BLaER1 (cell line): ENCODE results near the gene CR1L.
"Not testable (repeated sequence)": the region's sequence is repeated elsewhere in the genome, so short reads cannot be mapped to it uniquely, and the experiment has no call there.

Source experiments
- H3K27ac ChIP-seq: shearing (Covaris generic); formaldehyde crosslinking; 2 replicates; pipeline ENCODE4 v1.8.1; 2022
- H3K27me3 ChIP-seq: shearing (Covaris generic); formaldehyde crosslinking; 2 replicates; pipeline ENCODE4 v1.8.1; 2022
- H3K36me3 ChIP-seq: shearing (Covaris generic); formaldehyde crosslinking; 2 replicates; pipeline ENCODE4 v1.8.1; 2022
- H3K4me1 ChIP-seq: shearing (Covaris generic); formaldehyde crosslinking; 2 replicates; pipeline ENCODE4 v1.8.1; 2022
- H3K4me2 ChIP-seq: shearing (Covaris generic); formaldehyde crosslinking; 2 replicates; pipeline ENCODE4 v1.8.1; 2022
- H3K4me3 ChIP-seq: shearing (Covaris generic); formaldehyde crosslinking; 2 replicates; pipeline ENCODE4 v1.8.1; 2022
- H3K9ac ChIP-seq: shearing (Covaris generic); formaldehyde crosslinking; 2 replicates; pipeline ENCODE4 v1.8.1; 2022
- H3K9me3 ChIP-seq: shearing (Covaris generic); formaldehyde crosslinking; 2 replicates; pipeline ENCODE4 v1.8.1; 2022
- H4K20me1 ChIP-seq: shearing (Covaris generic); formaldehyde crosslinking; 2 replicates; pipeline ENCODE4 v1.8.1; 2022
- Cebpa-rat ChIP-seq: shearing (Covaris generic); IDR thresholded peaks from 2 replicates; pipeline ENCODE4 v1.8.1; 2022

The CR1L gene

DNA sequence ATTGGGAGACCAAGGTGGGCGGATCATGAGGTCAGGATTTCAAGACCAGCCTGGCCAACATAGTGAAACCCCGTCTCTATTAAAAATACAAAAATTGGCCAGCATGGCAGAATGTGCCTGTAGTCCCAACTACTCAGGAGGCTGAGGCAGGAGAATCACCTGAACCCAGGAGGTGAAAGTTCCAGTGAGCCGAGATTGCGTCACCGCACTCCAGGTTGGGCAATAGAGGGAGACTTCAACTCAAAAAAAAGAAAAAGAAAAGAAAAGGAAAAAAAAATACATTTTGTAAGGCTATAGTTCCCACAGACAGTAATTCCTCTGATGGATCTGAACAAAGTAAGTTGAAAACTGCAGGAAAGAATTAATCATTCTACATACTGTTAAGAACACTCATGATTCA is 58.8 kb downstream of the CR1L start:
- H3K9ac ChIP-seq = no peak overlapping the region
- no peaks in the 10 kb centered on the region for H3K27me3 ChIP-seq
- H4K20me1 ChIP-seq = no peaks in the 10 kb centered on the region
- H3K4me2 ChIP-seq = no peak overlapping the region
- no peak for TF ChIP-seq Cebpa-rat
- no peak overlapping the region for H3K4me3 ChIP-seq
- H3K36me3 ChIP-seq = no peaks in the 10 kb centered on the region
- H3K9me3 ChIP-seq = no peaks in the 10 kb centered on the region
- no peak overlapping the region for H3K27ac ChIP-seq
- peaks cover 8% of the 10 kb centered on the region for H3K4me1 ChIP-seq

DNA sequence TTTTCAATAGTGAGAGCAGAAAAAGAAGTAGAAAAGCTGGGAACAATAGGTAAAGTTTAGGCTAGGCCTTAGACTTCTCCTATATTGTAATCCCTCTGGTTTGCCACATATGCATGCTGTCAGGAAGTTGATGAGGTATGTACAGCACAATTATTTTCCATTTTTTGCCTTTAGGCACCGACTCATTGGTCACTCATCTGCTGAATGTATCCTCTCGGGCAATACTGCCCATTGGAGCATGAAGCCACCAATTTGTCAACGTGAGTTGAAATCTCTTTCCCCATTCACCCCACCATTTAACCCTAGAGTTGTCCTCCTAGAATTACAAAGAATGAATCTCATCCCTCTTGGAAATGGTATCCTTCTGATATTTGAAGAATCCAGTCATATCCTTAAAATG is 63.1 kb downstream of the CR1L start:
- not testable (repeated sequence) for H3K9ac ChIP-seq
- H3K4me2 ChIP-seq = peak overlapping the region; percentile 27; the same call in 1 of the 2 replicates

DNA sequence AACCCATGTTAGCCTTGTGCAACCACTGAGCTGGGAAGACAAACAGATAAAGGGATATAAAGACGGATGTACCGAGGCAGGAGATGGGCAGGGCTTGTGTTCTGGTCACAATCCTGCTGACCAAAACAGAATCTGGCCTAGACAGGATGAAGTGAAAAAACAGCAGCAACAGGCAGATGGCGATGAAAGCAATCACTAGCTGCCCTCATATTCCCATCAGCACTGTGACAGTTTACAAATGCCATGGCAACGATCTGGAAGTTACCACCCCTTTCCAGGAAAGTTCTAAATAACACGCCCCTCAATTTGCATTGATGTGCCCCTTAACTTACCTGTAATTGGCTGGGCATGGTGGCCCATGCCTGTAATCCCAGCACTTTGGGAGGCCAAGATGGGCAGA is 66.4 kb downstream of the CR1L start:
- no peak overlapping the region for H3K27ac ChIP-seq
- H3K4me3 ChIP-seq = no peak overlapping the region
- no peaks in the 10 kb centered on the region for H3K36me3 ChIP-seq
- peaks cover 17% of the 10 kb centered on the region for H3K9me3 ChIP-seq
- TF ChIP-seq Cebpa-rat = no peak
- no peak overlapping the region for H3K9ac ChIP-seq
- H3K4me1 ChIP-seq = peaks cover 7% of the 10 kb centered on the region; the same call in 1 of the 2 replicates
- no peak overlapping the region for H3K4me2 ChIP-seq
- H3K27me3 ChIP-seq = no peaks in the 10 kb centered on the region
- no peaks in the 10 kb centered on the region for H4K20me1 ChIP-seq

More for the DNA sequence above, 63.1 kb downstream of the CR1L start:
- H3K9me3 ChIP-seq, H4K20me1 ChIP-seq, H3K4me3 ChIP-seq, H3K36me3 ChIP-seq, H3K27ac ChIP-seq, H3K27me3 ChIP-seq, H3K4me1 ChIP-seq: not testable (repeated sequence)

DNA sequence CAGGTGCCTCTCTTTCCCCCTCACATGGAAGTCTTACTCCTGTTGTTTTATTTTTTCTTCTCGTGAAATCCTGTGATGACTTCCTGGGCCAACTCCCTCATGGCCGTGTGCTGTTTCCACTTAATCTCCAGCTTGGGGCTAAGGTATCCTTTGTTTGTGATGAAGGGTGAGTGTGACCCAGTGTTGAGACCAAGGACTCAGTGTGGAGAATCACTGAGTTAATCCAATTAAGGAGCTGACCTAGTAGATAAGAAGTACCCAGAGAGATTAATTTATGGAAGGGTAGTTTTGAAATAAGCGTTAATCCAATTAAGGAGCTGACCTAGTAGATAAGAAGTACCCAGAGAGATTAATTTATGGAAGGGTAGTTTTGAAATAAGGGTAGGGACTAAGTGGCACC is 67.8 kb downstream of the CR1L start:
- H3K9me3 ChIP-seq = peaks cover 17% of the 10 kb centered on the region
- not testable (repeated sequence) for H3K27ac ChIP-seq, H3K9ac ChIP-seq, H3K4me2 ChIP-seq, H3K4me3 ChIP-seq, H4K20me1 ChIP-seq, H3K4me1 ChIP-seq, H3K36me3 ChIP-seq, H3K27me3 ChIP-seq

DNA sequence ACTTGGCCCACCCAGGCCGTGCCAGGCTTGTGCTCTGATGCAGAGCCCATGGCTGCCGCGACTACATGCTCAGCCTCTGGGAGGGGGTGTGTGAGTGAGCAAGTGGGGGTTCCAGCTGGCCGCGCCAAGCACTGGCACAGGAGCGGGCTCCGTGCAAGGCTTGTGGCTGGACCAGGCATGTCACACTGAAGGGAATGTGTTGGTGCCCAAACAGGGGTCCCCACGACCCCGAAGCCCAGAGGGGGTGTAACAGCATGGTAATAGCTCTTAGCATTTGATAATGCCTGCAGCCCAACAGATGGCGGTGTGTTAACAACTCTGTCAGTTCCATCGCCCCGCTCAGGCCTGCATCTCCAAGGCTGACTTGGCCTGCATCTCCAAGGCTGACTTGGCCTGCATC is 68.6 kb downstream of the CR1L start:
- Histone ChIP-seq H3K36me3 (no peaks in the 10 kb centered on the region), H3K9ac (no peak overlapping the region), H3K27ac (no peak overlapping the region), H3K4me3 (no peak overlapping the region), H3K27me3 (no peaks in the 10 kb centered on the region), H3K9me3 (peaks cover 17% of the 10 kb centered on the region), H3K4me1 (no peaks in the 10 kb centered on the region), H4K20me1 (no peaks in the 10 kb centered on the region), H3K4me2 (no peak overlapping the region)
- TF ChIP-seq Cebpa-rat = no peak

DNA sequence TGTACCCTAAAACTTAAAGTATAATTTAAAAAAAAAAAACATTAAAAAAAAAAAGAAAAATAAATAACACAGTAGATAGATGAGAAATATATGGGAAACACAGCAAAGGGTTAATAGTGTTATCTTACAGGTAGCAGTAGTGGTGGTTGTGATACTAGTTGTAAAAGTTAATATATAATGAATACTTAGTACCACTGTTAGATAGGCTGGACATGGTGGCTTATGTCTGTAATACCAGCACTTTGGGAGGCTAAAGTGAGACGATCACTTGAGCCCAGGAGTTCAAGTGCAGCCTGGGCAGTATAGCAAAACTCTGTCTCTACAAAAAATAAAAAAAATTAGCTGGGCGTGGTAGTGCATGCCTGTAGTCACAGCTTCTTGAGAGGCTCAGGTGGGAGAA is 74.3 kb downstream of the CR1L start:
- Histone ChIP-seq H3K36me3 (no peaks in the 10 kb centered on the region), H3K9me3 (peaks cover 9% of the 10 kb centered on the region), H3K4me1 (no peaks in the 10 kb centered on the region), H3K27ac (no peak overlapping the region), H3K4me3 (no peak overlapping the region), H3K27me3 (no peaks in the 10 kb centered on the region), H3K9ac (no peak overlapping the region), H4K20me1 (no peaks in the 10 kb centered on the region), H3K4me2 (no peak overlapping the region)
- no peak for TF ChIP-seq Cebpa-rat

DNA sequence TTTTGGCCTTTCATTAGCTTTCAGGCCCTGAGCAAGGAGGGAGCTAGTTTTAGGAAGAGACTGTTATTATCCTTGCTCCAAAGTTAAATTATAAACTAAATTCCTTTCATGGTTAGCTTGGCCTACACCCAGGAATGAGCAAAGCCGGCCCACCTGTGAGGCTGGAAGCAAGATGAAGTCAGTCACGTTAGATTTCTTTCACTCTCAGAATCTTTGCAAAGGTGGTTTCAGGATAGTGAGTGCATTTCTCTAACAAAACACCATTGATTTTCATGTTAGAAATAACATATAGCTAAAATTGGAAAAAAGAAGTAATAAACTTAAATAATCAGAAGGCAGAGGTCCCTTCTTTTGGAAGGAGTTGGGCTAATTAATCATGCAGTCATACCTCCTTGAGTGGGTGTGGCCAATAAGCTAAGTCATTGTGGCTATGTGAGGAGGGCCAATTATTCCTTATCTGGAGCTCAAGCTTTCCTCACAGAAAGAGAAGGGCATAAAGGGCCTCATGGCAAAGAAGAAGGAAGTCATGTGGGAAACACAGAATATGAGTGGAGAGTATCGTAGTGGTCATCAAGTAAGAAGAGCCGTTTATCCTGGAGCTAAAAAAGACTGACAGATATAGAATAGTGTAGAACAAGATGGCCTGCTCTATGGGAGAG is 83.4 kb downstream of the CR1L start:
- H3K27ac ChIP-seq, H3K4me2 ChIP-seq, H3K27me3 ChIP-seq, H3K4me1 ChIP-seq, H3K4me3 ChIP-seq, H3K36me3 ChIP-seq, H3K9ac ChIP-seq, H4K20me1 ChIP-seq: not testable (repeated sequence)
- H3K9me3 ChIP-seq = peaks cover 13% of the 10 kb centered on the region

DNA sequence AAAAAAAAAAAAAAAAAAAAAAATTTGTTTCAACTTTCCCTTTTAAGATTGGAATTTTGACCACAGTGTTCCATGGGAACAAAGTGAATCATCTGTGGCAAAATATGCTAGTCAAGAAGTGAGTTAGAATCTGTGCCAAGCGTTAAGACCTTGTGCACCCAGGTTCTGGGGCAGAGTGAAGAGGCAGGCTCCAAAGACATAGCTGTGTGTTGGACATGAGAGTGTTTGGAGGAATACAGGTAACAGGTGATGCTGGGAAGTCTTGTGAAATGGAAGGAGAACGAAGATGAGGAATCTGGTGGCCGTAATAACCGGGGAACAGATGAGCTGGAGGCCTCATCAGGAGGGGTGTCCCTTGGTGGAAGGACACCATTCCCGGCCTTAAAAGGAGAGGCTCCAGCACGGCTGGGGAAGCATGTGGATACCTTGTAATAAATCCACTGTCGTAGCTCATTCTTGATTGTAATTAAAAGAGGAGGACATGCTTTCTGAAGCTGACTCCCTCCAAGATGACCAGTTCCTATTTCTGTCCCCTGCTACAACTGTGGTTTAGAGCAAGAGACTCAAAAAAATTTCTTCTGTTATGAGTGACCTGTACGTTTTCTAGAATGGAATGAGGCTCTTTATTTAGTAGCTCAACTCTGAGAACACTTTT is 92.7 kb downstream of the CR1L start:
- H3K4me2 ChIP-seq, H4K20me1 ChIP-seq, H3K4me1 ChIP-seq, H3K4me3 ChIP-seq, H3K27ac ChIP-seq, H3K9me3 ChIP-seq, H3K27me3 ChIP-seq, H3K36me3 ChIP-seq, H3K9ac ChIP-seq: not testable (repeated sequence)

DNA sequence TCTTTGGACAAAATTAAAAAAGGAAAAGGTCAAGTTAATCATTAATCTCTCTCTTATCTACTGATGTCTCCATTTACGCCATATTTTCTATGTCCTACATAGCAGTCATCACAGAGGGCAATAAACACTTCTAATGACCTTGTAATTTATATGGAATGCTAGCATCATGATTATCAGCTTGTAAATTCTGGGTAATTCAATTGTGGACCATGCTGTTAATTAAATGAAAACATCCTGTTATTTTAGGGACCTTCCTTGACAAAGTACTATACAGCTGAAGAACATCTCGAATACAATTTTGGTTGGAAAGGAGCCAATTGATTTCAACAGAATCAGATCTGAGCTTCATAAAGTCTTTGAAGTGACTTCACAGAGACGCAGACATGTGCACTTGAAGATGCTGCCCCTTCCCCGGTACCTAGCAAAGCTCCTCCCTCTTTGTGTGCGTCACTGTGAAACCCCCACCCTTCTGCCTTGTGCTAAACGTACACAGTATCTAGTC is 93.3 kb downstream of the CR1L start:
- H3K36me3 ChIP-seq, H3K4me3 ChIP-seq, H3K27me3 ChIP-seq, H3K9me3 ChIP-seq, H4K20me1 ChIP-seq, H3K4me1 ChIP-seq, H3K4me2 ChIP-seq, H3K9ac ChIP-seq, H3K27ac ChIP-seq: not testable (repeated sequence)

DNA sequence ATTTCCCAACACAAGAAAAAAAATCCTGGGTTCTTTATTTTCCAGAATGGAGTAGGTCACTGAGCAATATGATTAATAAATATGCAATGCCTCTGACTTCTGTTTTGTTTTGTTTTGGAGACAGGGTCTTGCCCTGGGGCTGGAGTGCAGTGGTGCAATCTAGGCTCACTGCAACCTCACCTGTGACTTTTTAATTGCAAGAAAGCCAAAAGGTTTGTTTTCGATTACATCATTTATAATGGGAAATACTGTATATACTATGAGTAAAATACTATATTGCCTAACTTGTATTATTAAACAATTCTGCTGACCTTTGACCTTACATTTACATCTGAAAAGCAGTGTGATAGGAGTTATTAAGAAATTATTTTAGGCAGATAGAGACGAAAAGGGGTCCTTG is 95.3 kb downstream of the CR1L start:
- H3K9ac ChIP-seq = no peak overlapping the region
- no peaks in the 10 kb centered on the region for H4K20me1 ChIP-seq
- no peak overlapping the region for H3K27ac ChIP-seq

More for the DNA sequence above, 95.3 kb downstream of the CR1L start:
- no peaks in the 10 kb centered on the region for H3K27me3 ChIP-seq
- TF ChIP-seq Cebpa-rat = no peak
- H3K4me3 ChIP-seq = no peak overlapping the region
- H3K36me3 ChIP-seq = no peaks in the 10 kb centered on the region
- H3K4me2 ChIP-seq = no peak overlapping the region
- no peaks in the 10 kb centered on the region for H3K9me3 ChIP-seq
- H3K4me1 ChIP-seq = no peaks in the 10 kb centered on the region
